Body of pancreas (tissue), 4 donors: ENCODE data around the gene DCDC2. TPM values are rescaled to one million over a fixed set of nuclear protein-coding genes. Genes with fewer than 3 reads are reported as not detected.

Experiments
- ATAC-seq: fragments of 150-250 bp; one replicate; pipeline ENCODE4 v1.9.1; 2016
- DNase-seq, 4 donors: peaks; one replicate each; pipeline ENCODE4 v3.0.0-alpha.2; 2019
- H3K27ac ChIP-seq, 4 donors: fragments of 200-600 bp; sonication (generic); 1 replicate in 3 of 4; 2 replicates in 1 of 4; pipeline versions ENCODE4 v1.5.1 to v1.6.1; 2016 to 2019; ENCODE audit warnings: mild to moderate bottlenecking in 1 of 4, mixed read lengths in 1 of 4, moderate library complexity in 1 of 4
- H3K27me3 ChIP-seq, 2 donors: fragments of 200-600 bp; sonication (generic); one replicate each; pipeline ENCODE4 v1.6.0; 2016; ENCODE audit warnings: mild to moderate bottlenecking in 1 of 2
- H3K36me3 ChIP-seq, 2 donors: fragments of 200-600 bp; sonication (generic); replicated peaks in 1 of 2; 2 replicates each; pipeline ENCODE4 v1.5.1; 2016; ENCODE audit warnings: low read depth in 2 of 2; ENCODE audit not compliant: insufficient read depth in 1 of 2
- H3K4me1 ChIP-seq: fragments of 200-600 bp; sonication (generic); one replicate; pipeline ENCODE4 v1.6.0; 2016
- H3K4me3 ChIP-seq, 2 donors: fragments of 200-600 bp; sonication (generic); 1 replicate in 1 of 2; 2 replicates in 1 of 2; pipeline ENCODE4 v1.5.1; 2016 to 2019
- H3K9me3 ChIP-seq, 3 donors: fragments of 200-600 bp; sonication (generic); 1 replicate in 2 of 3; 2 replicates in 1 of 3; pipeline ENCODE4 v1.5.1; 2016
- POLR2A ChIP-seq, 3 donors: fragments of 450-650 bp; IDR thresholded peaks; one replicate each; pipeline ENCODE4 v1.6.1; 2016; ENCODE audit warnings: antibody characterized with exemption in 3 of 3, mild to moderate bottlenecking in 2 of 3
- WGBS, 2 donors: methylation state at CpG; one replicate each; pipeline ENCODE4 v1.1.5; 2017; 5-methylcytosine and 5-hydroxymethylcytosine counted together
- intact Hi-C: fragments of 100-400 bp; cut with DNase I; formaldehyde crosslinking; loops from one replicate; pipeline ENCODE4 v1.15.1; 2023
- total RNA-seq, 2 donors: library from RNA; depleted of rRNA; stranded (reverse); fragments of >200 nt; gene quantifications; one replicate each; pipeline ENCODE4 v1.1.0, GENCODE V29; 2016
- TF ChIP-seq, protein P1 (sequence below), 7 experiments: fragments of 450-650 bp in 4 of 7; fragments of 200-600 bp in 3 of 7; sonication (generic) in 3 of 7; IDR thresholded peaks; one replicate each; pipeline ENCODE4 v1.5.1; 2016 to 2019; ENCODE audit warnings: antibody characterized with exemption in 7 of 7

DCDC2 gene
- total RNA-seq, 2 donors from 2014 or later, result 20.8 to 37.4 TPM

DNA sequence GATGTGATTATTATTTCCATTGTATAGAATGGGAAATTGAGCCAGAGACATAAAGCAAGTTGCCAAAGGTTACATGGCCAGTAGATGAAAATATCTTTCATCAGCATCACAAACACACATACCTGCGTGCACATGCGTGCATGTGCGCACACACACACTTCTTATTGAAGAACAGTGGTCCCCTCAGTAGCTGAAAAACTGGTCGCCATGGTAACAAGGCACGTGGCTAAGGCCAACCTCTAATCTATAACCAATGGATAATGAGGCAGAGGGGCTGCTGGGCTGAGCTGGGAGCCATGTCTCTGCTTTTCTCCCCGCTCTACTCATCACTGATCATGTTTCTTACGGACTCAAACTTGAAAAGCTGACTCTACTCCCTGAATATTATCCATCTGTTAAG lies 171.5 kb downstream of the DCDC2 start:
- intact Hi-C loops, result no loop called here
- WGBS, 2 donors, result 79 to 88% methylated on average over 7 of the region's 7 CpGs
- TF ChIP-seq POLR2A (IDR thresholded peaks at IDR 0.05), result no peak
- TF ChIP-seq, protein P1, sequence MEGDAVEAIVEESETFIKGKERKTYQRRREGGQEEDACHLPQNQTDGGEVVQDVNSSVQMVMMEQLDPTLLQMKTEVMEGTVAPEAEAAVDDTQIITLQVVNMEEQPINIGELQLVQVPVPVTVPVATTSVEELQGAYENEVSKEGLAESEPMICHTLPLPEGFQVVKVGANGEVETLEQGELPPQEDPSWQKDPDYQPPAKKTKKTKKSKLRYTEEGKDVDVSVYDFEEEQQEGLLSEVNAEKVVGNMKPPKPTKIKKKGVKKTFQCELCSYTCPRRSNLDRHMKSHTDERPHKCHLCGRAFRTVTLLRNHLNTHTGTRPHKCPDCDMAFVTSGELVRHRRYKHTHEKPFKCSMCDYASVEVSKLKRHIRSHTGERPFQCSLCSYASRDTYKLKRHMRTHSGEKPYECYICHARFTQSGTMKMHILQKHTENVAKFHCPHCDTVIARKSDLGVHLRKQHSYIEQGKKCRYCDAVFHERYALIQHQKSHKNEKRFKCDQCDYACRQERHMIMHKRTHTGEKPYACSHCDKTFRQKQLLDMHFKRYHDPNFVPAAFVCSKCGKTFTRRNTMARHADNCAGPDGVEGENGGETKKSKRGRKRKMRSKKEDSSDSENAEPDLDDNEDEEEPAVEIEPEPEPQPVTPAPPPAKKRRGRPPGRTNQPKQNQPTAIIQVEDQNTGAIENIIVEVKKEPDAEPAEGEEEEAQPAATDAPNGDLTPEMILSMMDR (IDR thresholded peaks at IDR 0.05), result no peak

DNA sequence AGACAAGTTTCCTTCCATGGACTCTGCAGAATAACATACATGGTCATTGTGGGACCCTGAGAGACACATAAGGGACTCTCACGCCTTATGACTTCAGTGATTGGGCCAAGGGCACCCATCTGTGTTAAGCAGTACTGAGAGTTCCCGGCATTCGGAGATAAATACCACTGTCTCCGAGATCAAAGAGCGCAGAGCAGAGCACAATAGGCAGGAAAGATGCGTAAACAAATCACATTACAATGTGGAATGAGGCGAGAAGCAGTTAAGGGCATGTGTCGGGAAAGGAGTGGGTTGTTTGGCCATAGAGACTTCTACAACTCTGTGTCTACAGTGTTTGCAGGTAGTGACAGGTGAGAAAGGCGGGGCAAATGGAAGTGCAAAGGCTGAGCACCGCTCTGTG lies 174.3 kb downstream of the DCDC2 start:
- H3K9me3 ChIP-seq, result no peaks in the 10 kb centered on the region

More for the DNA sequence above, 171.5 kb downstream of the DCDC2 start:
- Histone ChIP-seq H3K9me3 (no peaks in the 10 kb centered on the region), H3K36me3 (no peaks in the 10 kb centered on the region), H3K27ac (no peak overlapping the region), H3K4me1 (no peaks in the 10 kb centered on the region), H3K27me3 (no peaks in the 10 kb centered on the region), H3K4me3 (no peak overlapping the region)
- DNase-seq, result no peak
- ATAC-seq, result no peak

DNA sequence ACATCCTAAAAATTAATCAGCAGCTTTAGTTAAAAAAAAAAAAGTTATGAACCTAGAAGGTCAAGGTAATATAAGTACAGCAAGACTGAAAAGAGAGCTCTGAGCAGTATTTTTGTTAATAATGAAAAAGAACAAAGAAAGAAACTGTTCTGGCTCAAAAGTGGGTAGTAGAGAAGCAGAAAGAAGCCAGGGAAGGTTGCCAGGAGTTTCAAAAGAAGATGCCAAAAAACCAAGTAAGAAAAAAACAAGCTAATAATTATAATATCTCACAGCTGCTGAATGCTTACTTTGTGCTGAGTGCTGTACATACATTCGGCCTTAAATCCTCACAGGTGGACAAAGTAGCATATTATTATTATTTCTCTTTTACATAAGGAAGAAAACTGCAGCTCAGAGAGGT lies 200.0 kb downstream of the DCDC2 start:
- H3K4me3 ChIP-seq, result no peak overlapping the region
- intact Hi-C loops, result no loop called here
- no peak for ATAC-seq
- no peak for DNase-seq
- no peaks in the 10 kb centered on the region for H3K36me3 ChIP-seq
- no peak for TF ChIP-seq POLR2A (IDR thresholded peaks at IDR 0.05)
- TF ChIP-seq, protein P1 (IDR thresholded peaks at IDR 0.05), result no peak
- H3K9me3 ChIP-seq, result no peaks in the 10 kb centered on the region
- no peaks in the 10 kb centered on the region for H3K4me1 ChIP-seq
- no peak overlapping the region for H3K27ac ChIP-seq
- no peaks in the 10 kb centered on the region for H3K27me3 ChIP-seq
- WGBS, 2 donors, result 14 to 23% methylated on average over 1 of the region's 1 CpG

More for the DNA sequence above, 174.3 kb downstream of the DCDC2 start:
- H3K27ac ChIP-seq, result no peak overlapping the region
- DNase-seq (no peak), ATAC-seq (no peak)
- no peak overlapping the region for H3K4me3 ChIP-seq
- no peaks in the 10 kb centered on the region for H3K27me3 ChIP-seq
- no peaks in the 10 kb centered on the region for H3K4me1 ChIP-seq
- WGBS, 2 donors, result 83 to 91% methylated on average over 10 of the region's 10 CpGs
- intact Hi-C loops, result no loop called here
- H3K36me3 ChIP-seq, result no peaks in the 10 kb centered on the region
- TF ChIP-seq, protein P1 (IDR thresholded peaks at IDR 0.05), result no peak
- TF ChIP-seq POLR2A (IDR thresholded peaks at IDR 0.05), result no peak

DNA sequence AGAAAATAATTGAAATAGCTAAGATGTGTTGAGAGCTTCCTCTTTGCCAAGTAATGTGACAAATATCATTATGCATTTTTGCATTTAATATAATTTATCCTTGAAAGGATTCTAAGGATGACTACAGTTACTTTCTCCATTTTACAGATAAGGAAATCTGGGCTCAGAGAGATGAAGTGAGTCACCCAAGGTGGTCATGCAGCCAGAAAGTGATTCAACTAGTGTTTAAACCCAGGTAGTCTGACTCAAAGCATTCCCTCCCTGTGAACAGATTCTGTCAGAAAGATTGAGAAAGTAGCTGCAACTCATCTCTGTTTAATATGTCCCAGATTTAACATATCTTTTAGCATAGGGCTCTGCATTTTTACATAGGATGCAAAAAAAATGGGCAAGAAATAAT lies 203.7 kb downstream of the DCDC2 start:
- H3K4me3 ChIP-seq, result no peak overlapping the region
- intact Hi-C loops, result no loop called here
- H3K27ac ChIP-seq, result no peak overlapping the region
- no peaks in the 10 kb centered on the region for H3K27me3 ChIP-seq
- no peaks in the 10 kb centered on the region for H3K36me3 ChIP-seq
- DNase-seq (no peak), ATAC-seq (no peak)
- no peaks in the 10 kb centered on the region for H3K9me3 ChIP-seq
- H3K4me1 ChIP-seq, result no peaks in the 10 kb centered on the region
- TF ChIP-seq, protein P1 (IDR thresholded peaks at IDR 0.05), result no peak
- no peak for TF ChIP-seq POLR2A (IDR thresholded peaks at IDR 0.05)

DNA sequence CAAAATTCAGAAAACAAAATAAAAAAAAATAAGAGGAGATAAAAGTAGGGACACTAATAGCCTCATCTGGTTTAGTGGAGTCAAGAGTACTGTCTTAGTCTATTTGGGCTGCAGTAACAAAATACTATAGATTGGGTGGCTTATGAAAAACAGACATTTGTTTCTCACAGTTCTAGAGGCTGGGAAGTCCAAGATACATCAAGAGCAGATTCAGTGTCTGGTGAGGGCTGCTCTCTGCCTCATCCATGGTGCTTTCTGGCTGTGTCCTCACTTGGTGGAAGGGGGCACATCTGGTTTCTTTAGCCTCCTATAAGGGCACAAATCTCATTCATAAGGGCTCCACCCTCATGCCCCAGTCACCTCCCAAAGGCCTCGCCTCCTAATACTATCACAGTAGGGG lies 205.8 kb downstream of the DCDC2 start:
- Histone ChIP-seq H3K36me3 (no peaks in the 10 kb centered on the region), H3K27ac (no peak overlapping the region), H3K27me3 (no peaks in the 10 kb centered on the region), H3K9me3 (no peaks in the 10 kb centered on the region), H3K4me1 (no peaks in the 10 kb centered on the region), H3K4me3 (no peak overlapping the region)
- 67 to 94% methylated on average over 1 of the region's 1 CpG for WGBS, 2 donors
- ATAC-seq (no peak), DNase-seq (no peak)
- intact Hi-C loops, result no loop called here
- TF ChIP-seq, protein P1 (IDR thresholded peaks at IDR 0.05), result no peak
- TF ChIP-seq POLR2A (IDR thresholded peaks at IDR 0.05), result no peak
